Sigmoid colon (tissue), 4 donors: ENCODE measurements around the gene ETV6.

Source experiments
- EP300 ChIP-seq, 4 donors: sonication (generic); formaldehyde crosslinking; IDR thresholded peaks; one replicate each; pipeline ENCODE4 v1.6.1; 2017; ENCODE audit warnings: antibody characterized with exemption in 4 of 4
- POLR2A ChIP-seq, 2 donors: fragments of 450-650 bp; IDR thresholded peaks; one replicate each; pipeline ENCODE4 v1.6.1; 2016; ENCODE audit warnings: antibody characterized with exemption in 2 of 2, mild to moderate bottlenecking in 2 of 2, moderate library complexity in 2 of 2
- POLR2AphosphoS5 ChIP-seq, 4 donors: sonication (generic); formaldehyde crosslinking; IDR thresholded peaks; one replicate each; pipeline ENCODE4 v1.6.1; 2017; ENCODE audit warnings: antibody characterized with exemption in 4 of 4
- TF ChIP-seq, protein P1 (sequence below), 4 experiments: fragments of 450-650 bp in 3 of 4; fragments of 200-600 bp in 1 of 4; IDR thresholded peaks; one replicate each; pipeline ENCODE4 v1.5.1; 2016 to 2019; ENCODE audit warnings: antibody characterized with exemption in 4 of 4, mild to moderate bottlenecking in 3 of 4, moderate library complexity in 2 of 4

DNA sequence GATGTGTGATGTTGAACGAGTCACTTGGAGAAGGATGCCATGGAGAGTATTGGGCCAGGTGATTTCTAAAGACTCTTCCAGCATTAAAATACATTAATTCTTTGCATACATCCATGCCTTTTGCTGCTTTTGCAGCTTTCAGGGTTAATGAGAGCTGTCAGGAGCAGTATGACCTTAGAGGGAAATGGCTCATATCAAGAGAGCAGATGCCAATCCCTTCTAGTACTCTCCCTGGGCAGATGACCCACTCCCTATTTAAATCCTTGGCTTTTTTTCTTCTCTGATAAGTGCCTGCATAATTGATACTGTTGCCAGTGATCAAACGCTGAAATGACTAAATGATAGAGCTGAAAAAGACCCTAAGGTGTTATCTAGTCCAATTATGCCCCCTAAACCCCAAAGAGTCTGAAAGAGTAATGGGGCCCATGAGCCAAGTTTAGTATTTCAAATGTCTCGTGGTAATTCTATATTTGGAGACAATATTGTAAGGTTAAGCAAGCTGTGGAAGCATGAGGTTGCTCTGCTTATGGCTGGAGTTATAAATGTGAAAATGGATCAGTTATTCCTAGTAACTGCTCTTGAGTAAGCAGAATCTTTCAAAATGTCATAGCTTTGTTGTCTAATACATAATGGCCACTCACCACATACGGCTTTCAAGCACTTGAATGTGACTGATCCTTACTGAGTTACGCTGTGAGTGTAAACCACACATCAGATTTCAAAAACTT is 137.3 kb downstream of the ETV6 start:
- TF ChIP-seq, protein P1, sequence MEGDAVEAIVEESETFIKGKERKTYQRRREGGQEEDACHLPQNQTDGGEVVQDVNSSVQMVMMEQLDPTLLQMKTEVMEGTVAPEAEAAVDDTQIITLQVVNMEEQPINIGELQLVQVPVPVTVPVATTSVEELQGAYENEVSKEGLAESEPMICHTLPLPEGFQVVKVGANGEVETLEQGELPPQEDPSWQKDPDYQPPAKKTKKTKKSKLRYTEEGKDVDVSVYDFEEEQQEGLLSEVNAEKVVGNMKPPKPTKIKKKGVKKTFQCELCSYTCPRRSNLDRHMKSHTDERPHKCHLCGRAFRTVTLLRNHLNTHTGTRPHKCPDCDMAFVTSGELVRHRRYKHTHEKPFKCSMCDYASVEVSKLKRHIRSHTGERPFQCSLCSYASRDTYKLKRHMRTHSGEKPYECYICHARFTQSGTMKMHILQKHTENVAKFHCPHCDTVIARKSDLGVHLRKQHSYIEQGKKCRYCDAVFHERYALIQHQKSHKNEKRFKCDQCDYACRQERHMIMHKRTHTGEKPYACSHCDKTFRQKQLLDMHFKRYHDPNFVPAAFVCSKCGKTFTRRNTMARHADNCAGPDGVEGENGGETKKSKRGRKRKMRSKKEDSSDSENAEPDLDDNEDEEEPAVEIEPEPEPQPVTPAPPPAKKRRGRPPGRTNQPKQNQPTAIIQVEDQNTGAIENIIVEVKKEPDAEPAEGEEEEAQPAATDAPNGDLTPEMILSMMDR (IDR thresholded peaks at IDR 0.05) = no peak
- no peak for TF ChIP-seq EP300 (IDR thresholded peaks at IDR 0.05)
- TF ChIP-seq POLR2AphosphoS5 (IDR thresholded peaks at IDR 0.05) = no peak
- TF ChIP-seq POLR2A (IDR thresholded peaks at IDR 0.05) = no peak
